GM12878 (cell line): ENCODE measurements around the gene COX17. TPM values are rescaled to one million over a fixed set of nuclear protein-coding genes. Genes with fewer than 3 reads are reported as not detected.

Experiments
- ATAC-seq: fragments of 200-7000 bp; cut with Tn5 transposase; 3 replicates; pipeline ENCODE4 v1.9.1; 2020; ENCODE audit warnings: mild to moderate bottlenecking, moderate library complexity
- BruUV-seq: library from RNA; stranded (reverse); fragments of 400-500 nt; replicated peaks from 2 replicates; lab custom pipeline; 2021; lab: Mats Ljungman, UMichigan
- CTCF ChIA-PET: fragments of 300-600 bp; sonication (Branson Sonifier 250); formaldehyde crosslinking; extraction: SDS; loops from one replicate; lab custom pipeline; 2021; ENCODE audit warnings: inconsistent platforms; lab: Yijun Ruan, JAX
- POLR2A ChIA-PET: fragments of 350-600 bp; formaldehyde crosslinking; extraction: SDS; loops from one replicate; lab custom pipeline; 2021; ENCODE audit warnings: inconsistent platforms; lab: Charles Lee
- RAD21 ChIA-PET: fragments of 300-600 bp; sonication (Branson Sonifier 250); formaldehyde crosslinking; loops from one replicate; lab custom pipeline; 2023; ENCODE audit warnings: antibody characterized with exemption; ENCODE audit not compliant: unreplicated experiment; lab: Charles Lee
- SMC1A ChIA-PET: fragments of 300-600 bp; sonication (Branson Sonifier 250); formaldehyde crosslinking; loops from one replicate; lab custom pipeline; 2023; ENCODE audit not compliant: unreplicated experiment, uncharacterized antibody; lab: Charles Lee
- DNase-seq: peaks from one replicate; pipeline ENCODE4 v3.0.0-alpha.2; 2011; ENCODE audit warnings: low read depth, low spot score
- FAIRE-seq: peaks from 3 replicates; lab custom pipeline; 2011; peaks lifted over from hg19 to GRCh38; lab: Jason Lieb, UNC
- H2AFZ ChIP-seq: 2 replicates; pipeline ENCODE4 v1.6.0; 2011; ENCODE audit warnings: low read depth, low read length, control low read depth; ENCODE audit not compliant: control insufficient read depth
- H3K27ac ChIP-seq: 2 replicates; pipeline ENCODE4 v1.5.1; 2011; ENCODE audit warnings: control low read depth; ENCODE audit not compliant: control insufficient read depth, insufficient read depth
- H3K27me3 ChIP-seq, 2 experiments: replicated peaks in 1 of 2; 2 replicates each; pipeline versions ENCODE4 v1.6.0 to v1.6.1; 2011; ENCODE audit warnings: low read length in 1 of 2; ENCODE audit not compliant: control insufficient read depth in 2 of 2, insufficient read depth in 2 of 2
- H3K36me3 ChIP-seq, 2 experiments: 2 replicates each; pipeline ENCODE4 v1.5.1; 2011; ENCODE audit warnings: low read length in 1 of 2; ENCODE audit not compliant: control insufficient read depth in 2 of 2, insufficient read depth in 2 of 2
- H3K4me1 ChIP-seq: 2 replicates; pipeline ENCODE4 v1.6.1; 2011; ENCODE audit warnings: mild to moderate bottlenecking, low read length, moderate library complexity, mixed read lengths; ENCODE audit not compliant: control insufficient read depth, insufficient read depth
- H3K4me2 ChIP-seq: 2 replicates; pipeline ENCODE4 v1.6.0; 2011; ENCODE audit warnings: control low read depth; ENCODE audit not compliant: control insufficient read depth, insufficient read depth
- H3K4me3 ChIP-seq: fragments of 200-600 bp; sonication (generic); 2 replicates; pipeline ENCODE4 v1.5.1; 2016
- H3K79me2 ChIP-seq: 2 replicates; pipeline ENCODE4 v1.6.0; 2011; ENCODE audit warnings: low read length; ENCODE audit not compliant: control insufficient read depth, insufficient read depth
- H3K9ac ChIP-seq: 2 replicates; pipeline ENCODE4 v1.8.0; 2011; ENCODE audit warnings: low read length, control low read depth, mixed read lengths; ENCODE audit not compliant: control insufficient read depth, insufficient read depth
- H3K9me3 ChIP-seq: replicated peaks from 3 replicates; pipeline ENCODE4 v1.5.1; 2011; ENCODE audit warnings: mild to moderate bottlenecking, low read length; ENCODE audit not compliant: control insufficient read depth, insufficient read depth
- H4K20me1 ChIP-seq: 2 replicates; pipeline ENCODE4 v1.6.0; 2011; ENCODE audit not compliant: control insufficient read depth, insufficient read depth
- BCL11A ChIP-seq: IDR thresholded peaks from 2 replicates; pipeline ENCODE4 v1.6.1; 2011; ENCODE audit warnings: low read depth, low read length
- BRCA1 ChIP-seq: IDR thresholded peaks from 2 replicates; pipeline ENCODE4 v1.6.1; 2011; ENCODE audit warnings: low read depth, low read length, improper control_type of control experiment
- CHD1 ChIP-seq: IDR thresholded peaks from 2 replicates; pipeline ENCODE4 v1.6.1; 2012; ENCODE audit warnings: low read depth, low read length, improper control_type of control experiment
- E2F8 ChIP-seq: fragments of 450-650 bp; IDR thresholded peaks from 2 replicates; pipeline ENCODE4 v1.6.1; 2018; ENCODE audit warnings: mild to moderate bottlenecking, low read depth, moderate library complexity; ENCODE audit not compliant: partially characterized antibody
- ESRRA ChIP-seq: IDR thresholded peaks from 2 replicates; pipeline ENCODE4 v1.6.1; 2012; ENCODE audit warnings: mild to moderate bottlenecking, low read length, improper control_type of control experiment
- ETV6 ChIP-seq, 2 experiments: fragments of 450-650 bp in 1 of 2; IDR thresholded peaks in 1 of 2; conservative IDR thresholded peaks in 1 of 2; 2 replicates each; pipeline ENCODE4 v1.6.1; 2014; ENCODE audit warnings: antibody characterized with exemption in 1 of 2, borderline replicate concordance in 1 of 2, low read depth in 1 of 2, mild to moderate bottlenecking in 1 of 2, moderate library complexity in 1 of 2
- JUNB ChIP-seq: IDR thresholded peaks from 2 replicates; pipeline ENCODE4 v1.6.1; 2016; ENCODE audit warnings: antibody characterized with exemption, mild to moderate bottlenecking
- PAX8 ChIP-seq: fragments of 450-650 bp; IDR thresholded peaks from 2 replicates; pipeline ENCODE4 v1.6.1; 2017; ENCODE audit warnings: mild to moderate bottlenecking, moderate library complexity
- PML ChIP-seq: IDR thresholded peaks from 2 replicates; pipeline ENCODE4 v1.6.1; 2012; ENCODE audit warnings: low read length, inconsistent platforms
- POLR2AphosphoS2 ChIP-seq: IDR thresholded peaks from 2 replicates; pipeline ENCODE4 v1.6.1; 2011; ENCODE audit warnings: low read depth, mild to moderate bottlenecking, low read length, improper control_type of control experiment, moderate library complexity
- REST ChIP-seq: IDR thresholded peaks from 2 replicates; pipeline ENCODE4 v1.6.1; 2012; ENCODE audit warnings: mild to moderate bottlenecking, low read depth, low read length
- SPI1 ChIP-seq: IDR thresholded peaks from 2 replicates; pipeline ENCODE4 v1.6.1; 2011; ENCODE audit warnings: low read depth, mild to moderate bottlenecking, low read length, moderate library complexity, borderline replicate concordance; ENCODE audit not compliant: insufficient read depth
- ZNF217 ChIP-seq: fragments of 450-650 bp; IDR thresholded peaks from 2 replicates; pipeline ENCODE4 v1.6.1; 2017; ENCODE audit warnings: antibody characterized with exemption, mild to moderate bottlenecking
- ZNF24 ChIP-seq: fragments of 450-650 bp; IDR thresholded peaks from 2 replicates; pipeline ENCODE4 v1.6.1; 2017; ENCODE audit warnings: antibody characterized with exemption, mild to moderate bottlenecking
- WGBS: methylation state at CpG from one replicate; pipeline ENCODE4 v1.1.6; 2016; ENCODE audit warnings: low lambda C conversion rate; ENCODE audit not compliant: insufficient replicate concordance, insufficient coverage; ENCODE audit errors: missing lambda C conversion rate; 5-methylcytosine and 5-hydroxymethylcytosine counted together
- in situ Hi-C: fragments of 300-500 bp; cut with MboI; formaldehyde crosslinking; loops from 9 replicates; pipeline ENCODE4 v1.14.3; 2018; ENCODE audit warnings: mixed read lengths
- intact Hi-C: fragments of 100-400 bp; cut with micrococcal nuclease; formaldehyde crosslinking; loops from one replicate; pipeline ENCODE4 v1.14.2; 2022; ENCODE audit not compliant: unreplicated experiment
- polyA plus RNA-seq, 11 experiments: library from polyadenylated mRNA; depleted of rRNA in 4 of 11; unstranded in 6 of 11; stranded (reverse) in 5 of 11; fragments of >200 nt; fragmentation: Nextera tagmentation in 4 of 11; fragmentation: Illumina TruSeq in 1 of 11; extraction: Ambion mirVana in 4 of 11; extraction: Trizol in 1 of 11; gene quantifications; 1 replicate in 1 of 11; 2 replicates in 10 of 11; pipeline versions ENCODE4 v1.2.1 to v1.2.3, GENCODE V29; 2011 to 2016; ENCODE audit warnings: inconsistent platforms in 2 of 11, missing spikeins in 2 of 11, low read depth in 1 of 11
- total RNA-seq, 4 experiments: library from RNA; depleted of rRNA in 3 of 4; stranded (reverse); fragments of >200 nt in 3 of 4; fragmentation: Illumina TruSeq in 1 of 4; extraction: Trizol in 1 of 4; gene quantifications; 2 replicates each; pipeline versions ENCODE4 v1.2.1 to v1.2.3, GENCODE V29; 2013 to 2021

COX17 gene
- total and polyA plus RNA-seq, 10 of the 15 experiments (the other 5 are each of a cell fraction or from before 2014, with no cell fraction given): 111 to 717 (median 243) TPM

- Histone ChIP-seq H3K27me3 (no peaks in the 10 kb centered on the region), H3K4me3 (peak overlapping the region; percentile 90), H3K9ac (peak overlapping the region; percentile 92), H3K36me3 (peaks cover 3 to 11% of the 10 kb centered on the region in 2 experiments), H3K9me3 (no peaks in the 10 kb centered on the region), H4K20me1 (no peaks in the 10 kb centered on the region), H3K4me1 (peaks cover 4% of the 10 kb centered on the region), H3K4me2 (peak overlapping the region; percentile 65), H3K27ac (peak overlapping the region; percentile 95), H2AFZ (no peak overlapping the region), H3K79me2 (peaks cover 56% of the 10 kb centered on the region)
- in situ Hi-C loops: loop anchor here (5.0 to 25.0 kb wide), 2 partner anchors 79 to 389 kb away; partner anchors contain the start of genes ARHGAP31 and PLA1A
- 0% methylated on average over 1 of the region's 1 CpG for WGBS
- ChIA-PET SMC1A (interaction anchor here (0.5 to 14.0 kb wide), 22 partner anchors 10 to 235 kb away, joined by 3 to 329 read pairs (median 4); partner anchors contain the start of genes CD80 and TIMMDC1), CTCF (interaction anchor here (0.5 to 12.2 kb wide), 15 partner anchors 9 to 1034 kb away, joined by 3 to 296 read pairs (median 4); partner anchors contain the start of gene CD80), POLR2A (interaction anchor here (0.6 to 8.3 kb wide), 15 partner anchors 9 to 866 kb away, joined by 4 to 104 read pairs (median 6); partner anchors contain the start of genes ADPRH and CD80), RAD21 (interaction anchor here (0.6 to 6.6 kb wide), 18 partner anchors 10 to 382 kb away, joined by 3 to 147 read pairs (median 4); partner anchors contain the start of genes ARHGAP31, CD80 and PLA1A)
- FAIRE-seq (no peak), ATAC-seq (no peak), DNase-seq (no peak)
- no TSS peak for BruUV-seq
- intact Hi-C loops: loop anchor here (2.0 kb wide), 2 partner anchors 47 to 117 kb away; partner anchors contain the start of gene CD80
- TF ChIP-seq ZNF24 (no peak), REST (no peak), PML (no peak), JUNB (no peak), ETV6 (conservative IDR thresholded peaks at IDR 0.05 in 1 of 2, IDR thresholded peaks at IDR 0.05 in 1 of 2; ENCODE audit: borderline replicate concordance in 1 of 2, low read depth in 1 of 2) (no peak), ESRRA (no peak), PAX8 (no peak), BCL11A (no peak), SPI1 (no peak), POLR2AphosphoS2 (no peak), BRCA1 (no peak), E2F8 (no peak), ZNF217 (no peak), CHD1 (no peak)
These were observed 1.2 kb downstream of the COX17 start for GRCh38 chr3:119676020-119676419.
